Superior temporal gyrus (tissue), 1 donor: ENCODE measurements around the gene FRMD1.

Experiments
- DNase-seq: peaks from one replicate; pipeline ENCODE4 v3.0.0-alpha.2; 2016; ENCODE audit errors: extremely low spot score

The FRMD1 gene

DNA sequence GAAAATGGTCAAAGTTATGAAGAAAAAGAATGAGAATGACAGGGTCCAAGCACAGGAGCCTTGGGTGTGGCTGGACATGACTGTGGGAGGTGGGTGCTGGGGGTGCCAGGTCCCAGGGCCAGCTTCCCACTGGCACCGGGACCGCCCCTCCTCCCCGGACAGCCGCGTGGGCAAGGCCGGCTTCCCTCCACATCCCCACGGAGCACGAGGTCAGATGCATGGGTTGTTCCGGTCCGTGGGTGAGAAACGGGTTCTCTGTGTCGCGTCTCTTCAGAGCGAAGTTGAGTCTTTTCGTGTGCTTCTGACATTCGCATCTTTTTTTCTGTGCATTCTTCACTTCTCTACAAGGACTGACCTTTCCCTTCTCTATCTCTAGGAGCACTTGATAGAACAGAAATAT, 51.5 kb downstream of the FRMD1 start:
- no peak for DNase-seq

DNA sequence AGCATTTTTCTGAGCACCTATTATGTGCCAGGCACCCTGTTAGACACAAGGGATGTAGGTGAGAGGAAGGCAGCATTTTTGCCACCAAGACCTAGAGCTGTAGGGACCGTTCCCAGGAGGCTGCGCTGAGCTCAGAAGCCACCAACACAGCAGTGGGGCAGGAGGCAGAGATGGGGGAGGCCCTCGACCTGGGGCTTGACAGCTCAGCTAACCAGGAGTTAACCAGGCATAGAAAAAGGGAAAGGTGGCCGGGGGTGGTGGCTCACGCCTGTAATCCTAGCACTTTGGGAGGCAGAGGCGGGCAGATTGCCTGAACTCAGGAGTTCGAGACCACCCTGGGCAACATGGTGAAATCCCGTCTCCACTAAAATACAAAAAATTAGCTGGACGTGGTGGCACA, 52.1 kb downstream of the FRMD1 start:
- DNase-seq, result no peak

DNA sequence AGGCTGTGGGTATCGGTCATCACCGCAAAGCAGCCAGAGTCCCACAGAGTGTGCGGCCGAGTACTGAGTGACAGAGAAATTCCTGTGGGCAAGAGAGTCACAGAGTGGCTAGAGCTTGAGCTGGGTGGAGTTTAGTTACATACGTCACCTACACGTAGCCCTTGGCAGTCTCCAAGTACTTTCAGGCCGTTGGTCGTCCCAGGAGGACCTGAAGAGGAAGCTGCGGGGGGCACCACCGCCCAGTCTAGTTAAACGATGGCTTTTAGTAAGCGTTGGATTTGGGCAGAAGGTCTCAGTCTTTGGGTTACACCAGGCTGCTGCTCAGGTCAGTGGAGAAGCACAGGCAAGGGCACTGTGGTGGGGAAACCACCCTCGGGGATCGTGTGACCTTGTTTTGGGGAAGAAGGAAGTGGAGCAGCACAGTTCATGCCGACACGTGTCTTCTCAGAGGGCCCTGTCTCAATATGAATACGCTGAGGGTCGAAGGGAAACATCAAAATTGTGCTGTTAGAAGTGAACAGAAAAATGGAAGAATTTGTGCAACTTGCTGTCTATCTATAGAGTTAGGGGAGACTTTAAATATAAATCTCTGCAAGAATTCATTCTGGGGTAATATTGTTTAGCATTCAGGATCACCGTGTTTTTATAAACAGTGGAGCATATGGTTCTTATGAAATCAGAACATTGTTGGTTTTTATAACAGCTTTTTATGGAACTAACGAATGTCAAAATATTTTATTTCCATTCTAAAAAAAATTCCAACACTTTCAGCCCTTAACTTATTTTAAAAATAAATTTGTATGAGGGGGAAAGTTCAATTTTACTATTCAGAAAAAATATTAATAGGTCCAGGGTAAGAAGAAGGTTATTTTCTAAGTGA, 52.9 kb downstream of the FRMD1 start:
- DNase-seq, result no peak

DNA sequence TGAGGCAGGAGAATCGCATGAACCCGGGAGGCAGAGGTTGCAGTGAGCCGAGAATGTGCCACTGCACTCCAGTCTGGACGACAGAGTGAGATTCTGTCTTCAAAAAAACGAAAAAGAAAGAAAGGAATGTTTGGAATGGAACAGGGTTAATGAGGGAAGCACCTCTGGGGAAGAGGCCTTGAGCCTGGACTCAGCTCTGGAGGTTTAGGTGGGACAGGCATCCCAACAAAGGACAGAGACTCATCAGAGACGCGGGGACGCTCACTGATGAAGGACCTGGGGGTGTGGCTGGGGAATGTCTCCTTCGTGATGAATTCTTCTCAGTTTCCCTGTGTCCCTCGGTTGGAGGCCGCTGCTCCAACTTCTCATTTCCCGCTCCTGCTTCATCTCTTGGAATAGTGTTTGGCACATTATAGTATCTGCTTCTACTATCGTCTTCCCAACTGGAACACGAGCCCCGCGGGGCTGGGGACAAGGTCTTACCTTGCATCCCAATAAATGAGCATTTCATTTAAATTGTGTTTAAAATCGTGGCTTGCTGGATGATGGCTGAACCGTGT, 54.0 kb downstream of the FRMD1 start:
- no peak for DNase-seq

DNA sequence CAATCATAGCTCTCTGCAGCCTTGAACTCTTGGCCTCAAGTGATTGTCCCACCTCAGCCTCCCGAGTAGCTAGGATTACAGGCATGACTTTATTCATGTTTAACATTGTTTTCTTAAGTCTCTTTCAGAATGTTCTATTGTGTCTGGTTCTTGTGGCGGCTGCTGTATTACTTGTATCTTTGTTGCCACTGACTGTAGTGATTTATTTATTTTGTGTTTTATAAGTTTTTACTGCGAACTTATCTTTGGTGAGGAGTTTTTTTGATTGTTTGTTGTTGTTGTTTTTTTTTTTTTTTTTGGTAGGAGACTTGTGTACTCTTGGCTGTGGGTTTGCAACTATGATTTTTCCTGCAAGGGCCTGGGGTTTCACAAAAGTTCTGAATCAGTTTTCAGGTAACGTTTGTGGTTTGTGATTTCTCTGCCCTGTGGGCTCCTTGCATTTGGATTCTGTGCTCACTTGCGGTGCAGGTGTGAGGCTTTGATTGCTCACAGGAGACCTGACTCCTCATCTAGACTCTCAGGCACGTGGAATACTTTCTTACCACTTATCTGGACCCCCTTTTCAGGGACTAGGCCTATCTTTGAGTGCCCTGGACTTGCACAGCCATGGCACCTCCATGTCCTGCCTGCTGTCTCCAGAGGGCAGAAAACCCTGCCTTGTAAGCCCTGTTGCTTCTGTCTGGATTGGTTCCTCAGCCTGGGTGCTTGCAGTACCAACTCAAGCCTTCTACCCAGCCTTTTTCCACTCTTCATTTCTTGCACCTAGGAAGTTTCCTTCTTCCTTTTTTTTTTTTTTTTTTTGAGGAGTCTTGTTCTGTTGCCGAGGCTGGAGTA, 56.3 kb downstream of the FRMD1 start:
- no peak for DNase-seq

DNA sequence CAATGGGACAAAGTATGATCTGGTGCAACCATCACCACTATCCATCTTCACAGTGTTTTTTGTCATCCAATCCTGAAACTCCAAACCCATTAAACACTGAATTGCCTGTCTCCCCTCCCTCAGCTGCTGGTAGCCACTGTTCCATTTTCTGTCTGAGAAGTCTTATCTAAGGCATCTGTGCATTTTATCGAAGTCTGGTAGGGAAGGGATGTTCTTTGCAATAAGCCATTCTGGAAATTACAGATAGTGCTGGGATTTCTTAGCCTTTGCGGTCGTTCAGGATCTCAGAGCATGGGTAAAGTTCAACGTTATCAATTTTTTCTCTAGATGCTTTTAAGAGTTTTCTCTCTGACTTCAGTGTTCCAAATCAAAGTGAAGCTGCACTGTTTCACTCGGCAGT, 57.4 kb downstream of the FRMD1 start:
- DNase-seq, result no peak

DNA sequence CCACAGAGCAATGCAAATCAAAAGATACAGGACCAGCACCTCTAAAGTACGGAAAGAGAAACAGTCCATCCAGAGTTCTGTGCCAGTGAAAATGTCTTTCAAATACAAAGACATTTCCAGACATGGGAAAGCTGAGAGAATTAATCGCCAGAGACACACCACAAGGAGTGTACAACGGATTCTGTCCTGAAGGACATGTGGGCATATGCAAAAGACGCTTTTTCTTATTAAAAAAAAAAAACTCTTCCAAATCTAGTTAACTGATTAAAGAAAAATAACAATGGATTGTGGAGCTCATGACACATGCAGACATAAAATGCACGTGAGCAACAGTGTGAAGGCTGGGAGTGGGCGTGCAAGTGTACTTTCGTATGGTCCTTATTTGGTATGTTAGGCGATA, 58.8 kb downstream of the FRMD1 start:
- no peak for DNase-seq

DNA sequence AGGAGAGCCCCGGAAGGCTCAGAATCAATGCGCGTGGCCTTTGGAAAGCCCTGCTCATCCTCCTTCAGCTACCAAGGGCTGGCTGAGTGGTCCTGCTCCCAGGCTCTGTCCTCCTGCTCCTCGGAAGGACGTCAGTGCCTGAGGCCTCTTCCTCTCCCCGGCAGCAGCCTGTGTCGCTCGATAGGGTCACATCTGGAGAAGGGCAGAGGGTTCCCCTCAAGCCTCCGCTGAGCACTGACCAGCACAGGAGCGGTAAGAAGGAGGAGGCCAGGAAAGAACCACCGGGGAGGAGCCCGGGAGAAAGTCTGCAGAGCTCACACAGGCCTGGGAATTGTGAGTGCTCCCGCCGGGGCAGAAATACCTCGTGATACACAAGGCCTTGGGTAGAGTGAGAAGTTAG, 60.3 kb downstream of the FRMD1 start:
- no peak for DNase-seq

DNA sequence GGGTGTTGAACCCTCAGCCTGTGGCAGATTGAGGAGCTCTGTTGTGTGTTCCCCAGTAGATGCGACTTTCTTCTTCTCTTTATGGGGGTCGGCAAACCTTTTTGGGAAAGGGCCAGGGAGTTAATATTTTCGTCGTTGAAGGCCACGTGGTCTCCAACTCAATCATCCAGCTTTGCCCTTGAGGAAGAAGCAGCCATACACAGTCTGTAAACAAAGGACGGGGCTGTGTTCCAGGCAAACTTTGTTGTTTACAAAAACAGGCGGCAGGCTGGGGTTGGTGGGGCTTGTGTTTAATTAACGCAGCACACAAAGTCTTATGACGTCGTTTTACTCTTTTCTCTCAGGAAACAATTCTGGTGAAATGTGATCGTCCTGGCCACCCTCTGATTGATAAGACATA, 61.4 kb downstream of the FRMD1 start:
- DNase-seq, result no peak

DNA sequence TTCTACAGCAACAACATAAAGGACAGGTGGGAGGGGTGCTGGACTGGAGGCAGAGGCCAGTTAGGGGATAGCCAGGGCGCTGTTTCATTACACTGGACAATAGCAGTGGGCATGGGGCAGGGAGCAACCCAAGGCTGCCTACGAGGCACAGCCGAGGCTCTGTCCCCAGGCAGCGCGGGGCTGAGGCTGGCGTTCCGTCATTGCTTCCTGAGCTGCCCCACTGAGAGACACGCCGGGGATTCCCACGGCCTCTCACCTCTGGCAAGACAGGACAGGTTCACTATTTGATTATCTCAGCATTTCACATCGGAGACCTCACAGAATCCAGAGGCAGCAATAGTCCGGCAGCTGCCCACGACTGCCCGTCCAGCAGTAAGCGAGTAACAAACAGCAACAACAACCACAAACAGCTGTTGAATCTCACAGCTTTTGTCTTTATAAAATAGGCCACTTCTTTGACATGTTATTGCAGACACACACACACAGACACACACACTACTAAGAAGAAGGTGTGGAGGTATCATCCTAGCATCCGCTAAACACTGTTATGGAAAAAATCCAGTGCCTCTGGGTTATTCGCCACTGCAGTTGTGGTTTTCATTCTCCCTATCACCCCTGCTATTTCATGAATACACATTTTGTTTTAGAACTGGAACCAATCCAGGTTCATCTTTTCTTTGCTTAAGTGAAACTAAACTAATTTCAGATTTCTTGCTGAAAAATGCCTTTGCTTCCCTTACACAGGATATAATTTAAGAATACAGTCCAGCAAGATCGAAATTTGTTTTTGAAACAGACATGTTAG, 62.1 kb downstream of the FRMD1 start:
- peak; percentile 40 for DNase-seq

DNA sequence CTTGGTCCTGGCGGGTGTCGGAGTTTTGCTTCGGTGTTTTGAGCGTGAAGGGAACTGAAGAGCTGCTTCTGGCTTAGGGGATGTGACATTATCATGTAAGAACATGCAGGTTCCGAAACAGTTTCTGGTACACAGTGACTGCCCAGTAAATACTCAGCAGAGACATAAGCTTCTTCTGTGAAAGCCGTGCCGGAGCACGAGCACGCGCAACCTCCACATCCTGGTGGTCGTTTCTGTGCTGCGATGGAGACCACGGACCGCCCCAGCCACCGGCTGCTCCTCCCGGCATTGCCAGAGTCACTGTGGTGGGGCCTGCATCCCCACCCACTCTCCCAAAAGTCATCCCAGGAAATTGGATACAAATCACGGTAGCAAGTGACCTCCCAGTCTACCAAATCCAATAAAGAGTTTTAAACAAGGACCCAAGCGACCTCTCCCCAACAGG, 62.8 kb downstream of the FRMD1 start:
- no peak for DNase-seq

DNA sequence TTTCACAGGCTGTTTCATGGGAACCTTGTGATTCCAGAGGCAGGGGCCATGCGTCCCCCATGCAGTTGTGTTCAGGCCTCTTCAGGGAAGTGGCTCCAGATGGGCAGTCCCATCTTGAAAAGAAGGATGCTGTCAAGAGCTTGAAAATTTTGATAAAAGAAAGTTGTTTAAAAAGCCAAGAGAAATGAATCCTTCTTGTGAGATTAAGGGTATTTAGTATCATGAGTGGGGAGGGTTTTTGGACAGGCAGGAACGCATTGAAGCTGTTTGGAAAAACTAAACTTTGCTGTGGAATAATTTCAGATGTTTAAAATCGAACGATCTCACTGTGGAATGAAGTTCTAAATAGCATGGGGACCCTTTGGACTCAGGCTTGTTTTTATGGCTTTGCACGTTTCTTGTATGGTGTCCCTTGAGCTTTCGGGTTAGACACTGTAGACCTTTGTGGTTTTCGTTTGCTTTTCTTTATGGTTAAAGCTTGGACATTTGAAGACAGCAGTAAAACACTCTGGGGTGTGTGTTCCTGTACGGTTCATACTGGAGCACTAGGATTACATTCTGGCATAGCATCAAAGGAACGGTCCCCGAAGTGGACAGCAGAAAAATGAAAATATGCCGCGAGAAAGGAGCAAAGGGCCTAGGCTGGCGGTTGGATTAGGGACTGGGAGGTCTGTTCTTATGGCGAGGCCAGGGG, 63.4 kb downstream of the FRMD1 start:
- DNase-seq, result no peak

DNA sequence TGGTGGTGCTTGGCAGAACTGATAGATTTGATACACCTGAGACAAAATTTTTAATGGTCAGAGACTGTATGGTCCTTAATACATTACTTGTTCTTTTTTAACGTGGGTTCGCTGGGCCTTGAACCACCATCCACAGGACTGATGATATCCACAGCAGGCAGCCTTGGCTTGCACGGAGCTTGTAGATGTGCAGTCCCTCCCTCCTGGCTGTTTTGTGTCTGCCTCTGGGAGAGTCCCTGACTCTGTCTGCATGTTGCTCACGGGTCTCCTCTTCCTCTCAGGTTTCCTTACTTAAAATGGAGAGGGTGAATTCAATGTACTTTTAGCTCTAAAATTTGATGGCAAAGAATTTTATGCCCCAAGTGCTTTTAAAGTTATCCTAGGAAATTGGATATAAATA, 64.0 kb downstream of the FRMD1 start:
- no peak for DNase-seq

DNA sequence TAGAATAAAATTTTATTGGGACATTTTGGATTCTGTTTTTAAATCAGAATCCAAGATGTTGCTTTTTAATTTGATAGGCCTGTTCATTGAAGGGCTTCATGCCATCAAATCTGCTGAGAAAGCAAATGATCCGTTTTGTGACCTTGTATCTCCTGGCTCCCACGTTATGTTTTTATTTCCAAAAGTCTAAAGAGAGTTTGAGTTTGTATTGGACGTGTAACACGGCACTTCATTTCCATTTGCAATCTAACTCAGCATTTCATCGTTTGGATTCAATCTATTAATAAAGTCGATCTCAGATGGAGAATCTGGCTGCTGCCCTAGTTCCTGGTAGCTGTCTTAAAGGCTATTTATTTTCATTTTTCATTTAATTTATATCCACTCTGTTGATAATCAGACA, 64.6 kb downstream of the FRMD1 start:
- DNase-seq, result no peak

DNA sequence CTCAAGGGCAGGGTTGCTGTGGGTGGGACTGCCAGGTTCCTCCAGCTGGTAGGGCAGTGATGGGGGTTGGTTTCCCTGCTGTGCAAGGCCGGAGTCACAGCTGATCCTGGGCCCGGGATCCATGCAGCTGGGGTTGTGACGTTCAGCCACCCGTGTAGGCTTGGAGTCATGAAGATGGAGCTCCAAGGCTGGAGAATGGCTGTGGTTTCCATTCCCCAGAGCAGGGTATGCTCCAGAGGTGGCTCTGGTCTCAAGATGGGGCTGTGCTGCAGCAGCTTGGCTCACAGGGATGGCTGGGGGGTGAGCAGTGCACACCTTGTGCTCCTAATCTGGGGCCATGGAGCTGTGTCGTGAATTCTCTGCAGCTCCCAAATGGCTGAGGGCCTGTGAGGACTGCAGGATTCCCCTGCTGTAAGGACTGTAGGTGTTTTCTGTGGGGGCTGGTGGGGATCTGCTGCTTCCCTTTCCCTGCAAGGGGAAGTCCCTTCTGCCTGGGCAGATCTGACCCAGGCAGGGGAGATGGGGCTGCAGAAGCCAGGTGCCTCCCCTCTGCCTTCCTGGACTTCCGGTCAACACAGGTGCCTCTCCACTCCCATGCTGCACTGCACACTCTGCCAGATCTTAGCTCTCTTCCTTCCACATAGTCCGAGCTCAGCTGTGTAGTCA, 65.6 kb downstream of the FRMD1 start:
- DNase-seq, result no peak

DNA sequence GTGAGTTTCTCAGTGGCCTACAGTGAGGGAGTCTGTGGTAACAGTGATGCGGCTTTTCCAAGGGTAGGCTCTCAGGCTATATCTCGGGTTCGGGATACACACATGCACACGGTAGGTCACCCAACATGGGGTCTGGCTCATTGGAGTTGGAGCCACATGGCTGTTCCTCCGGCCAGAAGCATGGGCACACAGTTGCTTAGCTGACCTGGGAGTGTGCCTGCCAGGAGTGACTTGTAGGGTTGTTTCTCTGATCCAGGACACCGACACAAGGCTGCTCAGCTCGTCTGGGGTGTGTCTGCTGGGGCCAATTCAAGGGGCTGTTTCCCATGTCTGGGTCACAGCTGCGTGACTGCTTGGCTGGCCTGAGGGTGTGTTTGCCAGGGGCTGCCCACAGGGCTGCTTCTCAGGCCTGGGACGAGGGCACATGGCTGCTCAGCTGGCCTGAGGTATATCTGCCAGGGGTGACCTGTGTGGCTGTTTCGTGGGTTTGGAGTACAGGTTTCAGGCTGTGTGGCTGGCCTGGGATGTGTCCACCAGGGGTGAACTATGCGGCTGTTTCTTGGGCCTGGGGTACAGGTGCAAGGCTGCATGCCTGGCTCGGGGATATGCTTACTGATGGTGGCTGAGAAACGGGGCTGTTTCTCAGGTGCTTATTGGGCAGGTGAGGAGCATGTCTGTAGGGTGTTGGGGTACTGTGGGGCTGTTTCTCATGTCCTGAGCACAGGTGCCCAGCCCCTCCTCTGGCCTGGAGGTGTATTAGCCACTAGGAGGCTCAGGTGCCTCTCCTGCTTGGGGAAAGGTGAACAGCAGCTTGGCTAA, 66.4 kb downstream of the FRMD1 start:
- DNase-seq, result no peak

DNA sequence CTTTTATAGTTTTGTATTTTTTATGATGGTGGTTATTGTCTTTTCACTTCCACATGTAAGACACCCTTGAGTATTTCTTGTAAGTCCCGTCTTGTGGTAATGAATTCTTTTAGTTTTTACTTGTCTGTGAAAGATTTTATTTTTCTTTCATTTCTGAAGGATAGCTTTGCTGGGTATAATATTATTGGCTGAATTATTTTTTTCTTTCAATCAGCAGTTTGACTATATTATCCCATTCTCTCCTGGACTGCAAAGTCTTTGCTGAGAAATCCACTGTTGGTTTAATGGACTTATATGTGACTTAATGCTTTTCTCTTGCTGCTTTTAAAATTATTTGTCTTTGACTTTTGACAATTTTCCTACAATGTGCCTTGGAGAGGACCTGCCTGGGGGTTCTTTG, 67.7 kb downstream of the FRMD1 start:
- DNase-seq, result no peak

DNA sequence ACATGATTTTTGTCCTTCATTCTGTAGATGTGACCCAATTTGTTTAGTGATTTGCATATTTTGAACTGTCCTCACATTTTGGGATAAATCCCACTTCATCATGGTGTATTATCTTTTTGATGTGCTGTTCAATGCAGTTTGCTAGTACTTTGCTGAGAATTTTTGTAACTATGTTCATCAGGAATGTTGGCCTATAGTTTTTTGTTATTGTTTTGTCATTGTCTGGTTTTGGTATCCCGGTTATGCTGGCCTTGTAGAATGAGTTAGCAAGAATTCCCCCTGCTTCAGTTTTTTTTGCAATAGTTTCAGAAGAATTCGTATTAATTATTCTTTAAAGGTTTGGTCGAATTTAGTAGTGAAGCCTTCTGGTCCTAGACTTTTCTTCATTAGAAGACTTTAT, 69.7 kb downstream of the FRMD1 start:
- DNase-seq, result no peak

DNA sequence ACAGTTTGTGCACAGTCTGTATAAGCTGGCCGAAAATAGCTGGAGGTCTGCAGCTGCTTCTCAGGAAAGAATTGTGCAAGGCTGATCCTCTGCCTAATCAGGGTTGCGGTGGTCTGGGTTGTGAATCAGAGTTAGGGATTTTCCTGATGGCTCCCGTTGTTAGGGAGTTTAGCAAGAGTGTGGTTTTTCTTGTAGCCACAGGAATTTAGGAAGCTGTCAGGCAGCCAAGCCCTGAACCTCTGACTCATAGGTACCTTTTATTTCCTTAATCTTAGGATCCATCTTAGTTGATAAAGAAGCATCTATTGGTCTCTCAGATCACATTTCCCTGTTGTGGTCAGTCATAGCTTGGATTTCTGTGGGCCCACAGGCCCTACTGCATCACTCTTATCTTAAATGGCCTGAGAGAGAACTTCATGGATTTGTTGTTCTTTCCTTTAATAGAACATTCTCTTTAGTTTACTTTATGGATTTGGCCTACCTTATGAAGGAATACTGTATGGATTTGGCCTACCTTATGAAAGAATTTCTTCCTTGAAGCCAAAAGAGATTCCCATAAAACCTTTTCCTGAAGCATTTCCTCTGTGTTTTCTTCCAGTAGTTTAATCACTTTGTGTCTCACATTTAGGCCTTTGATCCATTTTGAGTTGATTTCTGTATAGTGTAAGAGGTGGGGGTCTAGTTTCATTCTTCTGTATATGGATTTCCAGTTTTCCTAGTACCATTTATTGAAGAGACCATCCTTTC, 71.2 kb downstream of the FRMD1 start:
- DNase-seq, result no peak
